Testis (tissue), 3 donors: ENCODE results near the gene KCNQ1OT1. TPM values are rescaled to one million over a fixed set of nuclear protein-coding genes. Genes with fewer than 3 reads are reported as not detected.

Source experiments
- DNase-seq: peaks from one replicate; pipeline ENCODE4 v3.0.0-alpha.2; 2019
- H3K27ac ChIP-seq, 2 donors: fragments of 200-600 bp; sonication (generic); one replicate each; pipeline ENCODE4 v1.5.1; 2019
- H3K27me3 ChIP-seq: fragments of 200-600 bp; sonication (generic); one replicate; pipeline ENCODE4 v1.5.1; 2019
- H3K36me3 ChIP-seq: fragments of 200-600 bp; sonication (generic); one replicate; pipeline ENCODE4 v1.5.1; 2017; ENCODE audit warnings: low read depth; ENCODE audit errors: missing control alignments
- H3K4me1 ChIP-seq: fragments of 200-600 bp; sonication (generic); one replicate; pipeline ENCODE4 v1.5.1; 2019
- H3K4me3 ChIP-seq, 2 donors: fragments of 200-600 bp; sonication (generic); one replicate each; pipeline ENCODE4 v1.5.1; 2017 to 2019
- H3K9me3 ChIP-seq: fragments of 200-600 bp; sonication (generic); one replicate; pipeline ENCODE4 v1.5.1; 2017
- POLR2A ChIP-seq: fragments of 450-650 bp; IDR thresholded peaks from one replicate; pipeline ENCODE4 v1.6.1; 2017; ENCODE audit warnings: antibody characterized with exemption, mild to moderate bottlenecking, moderate library complexity
- WGBS, 2 donors: methylation state at CpG; one replicate each; pipeline ENCODE4 v1.1.5; 2018; 5-methylcytosine and 5-hydroxymethylcytosine counted together
- intact Hi-C: fragments of 100-400 bp; cut with DNase I; formaldehyde crosslinking; loops from one replicate; pipeline ENCODE4 v1.15.1; 2023; ENCODE audit warnings: low total_unique reads
- polyA plus RNA-seq: library from polyadenylated mRNA; stranded (reverse); fragments of 350-450 nt; fragmentation: Illumina TruSeq; extraction: RNeasy Lipid Tissue Mini Kit (QIAGEN cat#74804); gene quantifications from one replicate; pipeline ENCODE4 v1.2.3, GENCODE V29; 2014; ENCODE audit warnings: low read depth, low replicate concordance; ENCODE audit not compliant: insufficient read depth
- total RNA-seq, 2 donors: library from RNA; depleted of rRNA; stranded (reverse); fragments of >200 nt; gene quantifications; one replicate each; pipeline ENCODE4 v1.2.3, GENCODE V29; 2016
- TF ChIP-seq, protein P1 (sequence below), 3 experiments: fragments of 450-650 bp in 2 of 3; fragments of 200-600 bp in 1 of 3; sonication (generic) in 1 of 3; IDR thresholded peaks; one replicate each; pipeline ENCODE4 v1.5.1; 2016 to 2019; ENCODE audit warnings: antibody characterized with exemption in 3 of 3, mild to moderate bottlenecking in 2 of 3, moderate library complexity in 1 of 3

Gene KCNQ1OT1
- total and polyA plus RNA-seq, 3 donors from 2014 or later, result 0.20 to 5.9 (median 4.0) TPM

DNA sequence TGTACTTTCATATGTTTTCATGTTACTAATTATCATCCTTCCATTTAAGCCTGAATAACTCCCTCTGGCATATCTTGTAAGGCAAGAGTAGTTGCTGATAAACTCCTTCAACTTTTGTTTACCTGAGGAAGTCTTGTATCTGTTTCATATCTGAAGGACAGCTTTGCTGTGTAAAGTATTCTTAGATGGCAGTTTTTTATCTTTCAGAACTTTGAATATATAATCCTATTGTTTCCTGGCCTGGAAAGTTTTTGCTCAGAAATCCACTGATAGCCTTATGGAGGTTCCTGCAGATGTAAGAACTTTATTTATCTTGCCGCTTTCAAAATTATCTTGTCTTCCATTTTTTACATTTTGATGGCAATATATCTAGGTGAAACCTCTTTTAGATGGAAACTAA is 69.1 kb downstream of the KCNQ1OT1 start:
- Histone ChIP-seq H3K36me3 (no peaks in the 10 kb centered on the region), H3K27me3 (no peaks in the 10 kb centered on the region), H3K4me1 (no peaks in the 10 kb centered on the region), H3K4me3 (no peak overlapping the region), H3K27ac (no peak overlapping the region), H3K9me3 (no peaks in the 10 kb centered on the region)
- 96% methylated on average over 1 of the region's 1 CpG for WGBS, 2 donors
- TF ChIP-seq, protein P1, sequence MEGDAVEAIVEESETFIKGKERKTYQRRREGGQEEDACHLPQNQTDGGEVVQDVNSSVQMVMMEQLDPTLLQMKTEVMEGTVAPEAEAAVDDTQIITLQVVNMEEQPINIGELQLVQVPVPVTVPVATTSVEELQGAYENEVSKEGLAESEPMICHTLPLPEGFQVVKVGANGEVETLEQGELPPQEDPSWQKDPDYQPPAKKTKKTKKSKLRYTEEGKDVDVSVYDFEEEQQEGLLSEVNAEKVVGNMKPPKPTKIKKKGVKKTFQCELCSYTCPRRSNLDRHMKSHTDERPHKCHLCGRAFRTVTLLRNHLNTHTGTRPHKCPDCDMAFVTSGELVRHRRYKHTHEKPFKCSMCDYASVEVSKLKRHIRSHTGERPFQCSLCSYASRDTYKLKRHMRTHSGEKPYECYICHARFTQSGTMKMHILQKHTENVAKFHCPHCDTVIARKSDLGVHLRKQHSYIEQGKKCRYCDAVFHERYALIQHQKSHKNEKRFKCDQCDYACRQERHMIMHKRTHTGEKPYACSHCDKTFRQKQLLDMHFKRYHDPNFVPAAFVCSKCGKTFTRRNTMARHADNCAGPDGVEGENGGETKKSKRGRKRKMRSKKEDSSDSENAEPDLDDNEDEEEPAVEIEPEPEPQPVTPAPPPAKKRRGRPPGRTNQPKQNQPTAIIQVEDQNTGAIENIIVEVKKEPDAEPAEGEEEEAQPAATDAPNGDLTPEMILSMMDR (IDR thresholded peaks at IDR 0.05), result no peak
- no peak for TF ChIP-seq POLR2A
- no peak for DNase-seq
- intact Hi-C loops, result no loop called here

DNA sequence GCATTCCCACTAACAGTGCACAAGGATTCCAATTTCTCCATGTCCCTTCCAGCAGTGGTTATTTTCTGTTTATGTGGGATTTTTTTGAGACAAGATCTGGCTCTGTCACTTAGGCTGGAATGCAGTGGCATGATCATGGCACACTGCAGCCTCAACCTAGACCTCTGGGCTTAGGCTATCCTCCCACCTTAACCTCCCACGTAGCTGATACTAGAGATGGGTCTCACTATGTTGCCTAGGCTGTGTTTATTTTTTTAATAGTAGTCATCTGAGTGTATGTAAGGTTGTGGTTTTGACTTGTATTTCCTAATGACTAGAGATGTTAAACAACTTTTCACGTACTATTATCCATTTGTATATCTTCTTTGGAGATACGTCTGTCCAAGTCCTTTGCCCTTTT is 74.6 kb downstream of the KCNQ1OT1 start:
- intact Hi-C loops, result no loop called here
- 56 to 78% methylated on average over 3 of the region's 3 CpGs for WGBS, 2 donors
- H3K4me1 ChIP-seq, result no peaks in the 10 kb centered on the region

DNA sequence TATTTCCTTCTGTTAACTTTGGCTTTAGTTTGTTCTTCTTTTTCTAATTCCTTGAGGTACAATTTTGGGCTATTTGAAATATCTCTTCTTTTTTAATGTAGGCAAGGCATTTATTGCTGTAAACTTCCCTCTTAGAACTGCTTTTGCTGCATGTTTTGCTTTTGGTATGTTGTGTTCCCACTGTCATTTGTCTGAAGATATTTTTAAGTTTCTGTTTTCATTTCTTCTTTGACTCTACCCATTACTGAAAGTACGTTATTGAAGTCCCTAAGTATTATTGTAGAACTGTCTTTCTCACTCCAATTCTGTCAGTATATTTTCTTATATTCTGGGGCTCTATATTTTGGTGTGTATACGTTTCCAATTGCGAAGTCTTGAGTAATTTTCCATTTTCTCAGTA is 77.9 kb downstream of the KCNQ1OT1 start:
- Histone ChIP-seq H3K4me3 (no peak overlapping the region), H3K4me1 (no peaks in the 10 kb centered on the region), H3K27ac (no peak overlapping the region), H3K27me3 (no peaks in the 10 kb centered on the region), H3K9me3 (no peaks in the 10 kb centered on the region), H3K36me3 (no peaks in the 10 kb centered on the region)
- intact Hi-C loops, result no loop called here
- TF ChIP-seq, protein P1 (IDR thresholded peaks at IDR 0.05), result no peak
- TF ChIP-seq POLR2A, result no peak
- no peak for DNase-seq
- 32 to 63% methylated on average over 3 of the region's 3 CpGs for WGBS, 2 donors

More for the DNA sequence above, 74.6 kb downstream of the KCNQ1OT1 start:
- H3K4me3 ChIP-seq, result no peak overlapping the region
- no peak for DNase-seq
- no peaks in the 10 kb centered on the region for H3K36me3 ChIP-seq
- H3K9me3 ChIP-seq, result no peaks in the 10 kb centered on the region
- H3K27ac ChIP-seq, result no peak overlapping the region
- TF ChIP-seq, protein P1 (IDR thresholded peaks at IDR 0.05), result no peak
- no peaks in the 10 kb centered on the region for H3K27me3 ChIP-seq

GRCh38 chr11:2612884-2613571 is 86.8 kb downstream of the KCNQ1OT1 start:
- Histone ChIP-seq H3K4me3 (no peak overlapping the region), H3K9me3 (no peaks in the 10 kb centered on the region), H3K27ac (no peak overlapping the region), H3K4me1 (no peaks in the 10 kb centered on the region), H3K36me3 (no peaks in the 10 kb centered on the region), H3K27me3 (no peaks in the 10 kb centered on the region)
- no peak for TF ChIP-seq POLR2A
- TF ChIP-seq, protein P1 (IDR thresholded peaks at IDR 0.05), result no peak
- intact Hi-C loops, result no loop called here
- 80 to 89% methylated on average over 4 of the region's 4 CpGs for WGBS, 2 donors
- no peak for DNase-seq

- Histone ChIP-seq H3K4me1 (no peaks in the 10 kb centered on the region), H3K36me3 (no peaks in the 10 kb centered on the region), H3K27me3 (no peaks in the 10 kb centered on the region), H3K27ac (no peak overlapping the region), H3K4me3 (no peak overlapping the region), H3K9me3 (no peaks in the 10 kb centered on the region)
- 85 to 92% methylated on average over 2 of the region's 2 CpGs for WGBS, 2 donors
- no peak for DNase-seq
- intact Hi-C loops, result no loop called here
- TF ChIP-seq POLR2A, result no peak
- TF ChIP-seq, protein P1 (IDR thresholded peaks at IDR 0.05), result no peak
These were observed 90.4 kb downstream of the KCNQ1OT1 start for GRCh38 chr11:2609345-2609744.
